ENCODE results near the gene FRMD4A.

DNA sequence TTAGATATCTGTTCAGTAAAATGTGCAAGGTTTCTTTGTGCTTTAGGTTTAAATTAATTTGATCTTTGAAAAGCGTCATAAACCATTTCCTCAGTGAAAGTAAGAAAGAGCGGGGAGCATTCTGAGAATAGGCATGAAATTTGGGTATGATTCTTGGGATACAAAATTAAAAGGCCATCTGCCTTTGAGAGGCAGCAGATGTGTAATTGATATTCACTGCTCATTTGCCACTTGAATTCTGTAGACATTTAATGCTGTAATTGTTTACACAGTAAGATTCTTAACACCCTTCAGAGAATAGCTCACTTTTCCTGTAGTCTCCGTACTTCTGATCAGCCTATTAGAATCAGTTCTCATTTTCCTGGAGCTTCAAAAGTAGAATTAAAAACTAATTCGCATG is 18.7 kb downstream of the FRMD4A start:
- TF ChIP-seq, protein P1, sequence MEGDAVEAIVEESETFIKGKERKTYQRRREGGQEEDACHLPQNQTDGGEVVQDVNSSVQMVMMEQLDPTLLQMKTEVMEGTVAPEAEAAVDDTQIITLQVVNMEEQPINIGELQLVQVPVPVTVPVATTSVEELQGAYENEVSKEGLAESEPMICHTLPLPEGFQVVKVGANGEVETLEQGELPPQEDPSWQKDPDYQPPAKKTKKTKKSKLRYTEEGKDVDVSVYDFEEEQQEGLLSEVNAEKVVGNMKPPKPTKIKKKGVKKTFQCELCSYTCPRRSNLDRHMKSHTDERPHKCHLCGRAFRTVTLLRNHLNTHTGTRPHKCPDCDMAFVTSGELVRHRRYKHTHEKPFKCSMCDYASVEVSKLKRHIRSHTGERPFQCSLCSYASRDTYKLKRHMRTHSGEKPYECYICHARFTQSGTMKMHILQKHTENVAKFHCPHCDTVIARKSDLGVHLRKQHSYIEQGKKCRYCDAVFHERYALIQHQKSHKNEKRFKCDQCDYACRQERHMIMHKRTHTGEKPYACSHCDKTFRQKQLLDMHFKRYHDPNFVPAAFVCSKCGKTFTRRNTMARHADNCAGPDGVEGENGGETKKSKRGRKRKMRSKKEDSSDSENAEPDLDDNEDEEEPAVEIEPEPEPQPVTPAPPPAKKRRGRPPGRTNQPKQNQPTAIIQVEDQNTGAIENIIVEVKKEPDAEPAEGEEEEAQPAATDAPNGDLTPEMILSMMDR (IDR thresholded peaks at IDR 0.05), result no peak
- no peak for TF ChIP-seq POLR2A (IDR thresholded peaks at IDR 0.05)

Measured in heart left ventricle (tissue), 13 donors.